VCaP (cell line): ENCODE results near the gene APOL4.
"Not testable (repeated sequence)": the region's sequence is repeated elsewhere in the genome, so short reads cannot be mapped to it uniquely, and the experiment has no call there.

Source experiments
- H3K27ac ChIP-seq: fragments of 450-650 bp; 2 replicates; pipeline ENCODE4 v1.5.1; 2017
- CTCF ChIP-seq: fragments of 450-650 bp; conservative IDR thresholded peaks from 2 replicates; pipeline ENCODE4 v1.5.1; 2017; ENCODE audit warnings: mild to moderate bottlenecking, moderate library complexity

The APOL4 gene

GRCh38 chr22:36162127-36163034, 39.2 kb downstream of the APOL4 start:
- no peak overlapping the region for H3K27ac ChIP-seq
- no peak for TF ChIP-seq CTCF

GRCh38 chr22:36161793-36162126, 39.8 kb downstream of the APOL4 start:
- H3K27ac ChIP-seq, result not testable (repeated sequence)

GRCh38 chr22:36160499-36160942, 41.1 kb downstream of the APOL4 start, which contains the start of gene APOL3:
Gene APOL3, minus strand, starts transcription at chr22:36160755. Its CDS starts 11,700 bp downstream, at chr22:36149055.
- no peak for TF ChIP-seq CTCF
- peak within 1 kb of the TSS; percentile 98; the same call in 1 of the 2 replicates for H3K27ac ChIP-seq

GRCh38 chr22:36156515-36157419, 44.8 kb downstream of the APOL4 start:
- peak overlapping the region; percentile 98 for H3K27ac ChIP-seq
- no peak for TF ChIP-seq CTCF

GRCh38 chr22:36156119-36156514, 45.5 kb downstream of the APOL4 start:
- TF ChIP-seq CTCF, result no peak
- peak overlapping the region; percentile 98 for H3K27ac ChIP-seq

- H3K27ac ChIP-seq, result peak overlapping the region; percentile 98
- TF ChIP-seq CTCF, result no peak
Measured at GRCh38 chr22:36155702-36156101, 45.9 kb downstream of the APOL4 start.

- TF ChIP-seq CTCF, result no peak
- H3K27ac ChIP-seq, result peak overlapping the region; percentile 98
Measured at GRCh38 chr22:36154423-36154945, 47.1 kb downstream of the APOL4 start.
